Tibial nerve (tissue), 4 donors: ENCODE data around the gene SIGLEC15.

Experiments used
- CTCF ChIP-seq, 5 experiments: fragments of 200-600 bp in 3 of 5; fragments of 450-650 bp in 2 of 5; sonication (generic) in 3 of 5; IDR thresholded peaks; one replicate each; pipeline ENCODE4 v1.5.1; 2016 to 2019; ENCODE audit warnings: antibody characterized with exemption in 5 of 5, mild to moderate bottlenecking in 3 of 5, moderate library complexity in 2 of 5
- EP300 ChIP-seq, 2 donors: sonication (generic); formaldehyde crosslinking; IDR thresholded peaks; one replicate each; pipeline ENCODE4 v1.6.1; 2017; ENCODE audit warnings: antibody characterized with exemption in 2 of 2, mild to moderate bottlenecking in 1 of 2
- POLR2A ChIP-seq, 2 donors: fragments of 450-650 bp; IDR thresholded peaks; one replicate each; pipeline ENCODE4 v1.6.1; 2017; ENCODE audit warnings: antibody characterized with exemption in 2 of 2, mild to moderate bottlenecking in 2 of 2, moderate library complexity in 2 of 2

GRCh38 chr18:45817543-45817942 lies 7.9 kb upstream of the SIGLEC15 start:
- no peak for TF ChIP-seq CTCF (IDR thresholded peaks at IDR 0.05)
- TF ChIP-seq POLR2A (IDR thresholded peaks at IDR 0.05): no peak
- TF ChIP-seq EP300 (IDR thresholded peaks at IDR 0.05): no peak
